Inflammatory macrophage treated with lipopolysaccharide for 1 hour (primary cell): ENCODE data around the gene SRGAP2C.
"Not testable (repeated sequence)": the region's sequence is repeated elsewhere in the genome, so short reads cannot be mapped to it uniquely, and the experiment has no call there.

Source experiments
- DNase-seq, 2 donors: peaks; one replicate each; pipeline ENCODE4 v3.0.0-alpha.2; 2020 to 2022

Gene SRGAP2C

DNA sequence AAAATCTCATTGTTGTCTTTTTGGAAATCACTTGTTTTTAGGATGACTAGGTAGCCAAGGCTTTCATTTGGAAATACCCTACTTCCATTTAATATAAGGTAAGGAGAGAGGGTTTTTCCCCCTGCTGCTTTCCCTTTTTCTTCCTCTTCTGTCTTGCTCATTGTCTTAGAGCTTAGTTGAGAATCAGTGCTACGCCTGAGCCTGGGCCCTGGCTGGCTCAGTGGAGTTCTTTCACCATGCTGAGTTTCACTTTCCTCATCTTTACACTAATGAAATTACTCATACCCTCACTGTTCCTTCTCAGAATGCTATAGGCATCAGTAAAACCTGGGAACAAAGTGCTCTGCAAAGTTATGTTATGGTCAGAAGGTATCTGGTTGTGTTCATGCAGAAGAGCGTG, 154.8 kb downstream of the SRGAP2C start:
- DNase-seq: not testable (repeated sequence)

DNA sequence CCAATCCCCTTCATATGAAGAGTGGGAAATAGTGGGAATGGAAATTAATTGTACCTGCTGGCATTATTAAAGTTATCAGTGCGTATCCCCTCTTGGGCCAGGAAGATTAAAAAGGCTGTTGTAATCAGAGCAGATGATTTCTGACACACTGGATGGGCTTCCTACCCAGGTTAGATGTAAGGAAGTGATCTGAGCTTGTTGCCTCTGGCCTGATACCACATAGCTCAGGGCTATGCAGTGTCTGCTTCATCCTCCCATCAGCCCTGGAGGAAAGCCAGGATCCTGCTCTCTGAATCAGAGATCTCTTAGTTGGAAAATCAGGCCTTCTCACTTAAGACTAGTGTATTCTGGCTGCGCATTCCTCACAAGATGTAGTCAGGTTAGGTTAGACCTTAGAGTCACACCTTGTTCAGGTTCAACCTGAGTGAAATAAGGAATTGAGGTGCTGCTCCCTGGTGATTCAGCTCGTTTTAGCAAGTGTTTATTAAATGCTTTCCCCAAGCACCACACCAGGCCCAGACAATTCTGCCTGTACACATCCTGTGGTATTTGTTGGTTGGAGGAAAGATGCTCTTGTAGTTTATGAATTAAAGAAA, 158.6 kb downstream of the SRGAP2C start:
- not testable (repeated sequence) for DNase-seq

DNA sequence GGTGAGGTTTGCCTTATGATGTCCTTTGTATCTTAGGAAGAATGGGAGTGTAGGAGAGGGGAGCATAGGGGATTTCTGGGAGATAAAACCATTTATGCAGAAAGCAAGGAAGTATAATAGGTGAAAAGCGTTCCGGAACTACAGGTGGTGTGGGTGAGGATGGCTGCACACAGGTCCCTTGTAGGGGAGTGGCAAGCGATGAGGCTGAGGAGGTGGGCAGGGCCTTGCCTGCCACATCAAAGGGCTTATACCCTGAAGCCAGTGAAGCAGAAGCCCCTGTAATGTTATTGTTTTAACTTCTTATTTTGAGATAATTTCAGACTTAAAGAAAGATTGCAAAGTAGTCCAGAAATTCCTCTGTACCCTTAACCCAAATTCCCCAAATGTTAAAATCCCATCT, 159.6 kb downstream of the SRGAP2C start:
- DNase-seq: not testable (repeated sequence)

DNA sequence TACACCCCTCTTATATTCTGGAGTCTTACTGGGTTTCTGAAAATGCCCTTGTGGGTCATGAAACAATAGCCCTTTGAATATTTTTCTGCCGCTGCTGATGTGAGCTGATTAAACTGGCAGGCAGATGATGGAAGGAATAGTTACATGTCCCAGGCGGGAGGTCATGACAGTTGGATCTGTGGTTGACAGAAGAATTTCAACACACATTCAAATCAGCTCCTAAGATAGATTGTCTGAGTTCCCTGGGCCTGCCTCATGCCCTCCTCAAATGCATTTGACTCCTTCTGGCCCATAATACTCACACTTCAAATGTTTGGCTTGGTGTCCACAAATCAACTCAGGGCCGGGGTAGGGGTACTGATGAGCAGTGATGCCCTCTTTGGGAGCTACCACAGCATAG, 161.9 kb downstream of the SRGAP2C start:
- not testable (repeated sequence) for DNase-seq

DNA sequence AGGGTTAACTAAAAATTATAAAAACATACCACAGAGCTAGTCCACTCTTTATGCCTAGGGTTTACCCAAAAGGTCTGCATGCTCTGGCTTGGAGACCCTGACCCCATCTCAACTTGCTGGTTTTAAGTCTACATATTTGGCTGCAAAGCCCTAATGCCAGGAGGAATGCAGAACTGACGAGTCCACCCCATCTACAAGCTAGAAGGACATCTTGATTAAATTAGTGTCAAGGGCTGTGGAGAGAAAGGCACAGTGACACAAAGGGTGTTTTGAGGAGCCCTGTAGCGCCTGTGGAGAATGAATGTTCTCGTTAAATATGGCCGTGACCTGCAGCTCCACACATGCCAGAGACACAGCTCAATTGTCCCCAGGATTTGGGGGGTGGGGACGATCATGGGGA, 162.7 kb downstream of the SRGAP2C start:
- DNase-seq: not testable (repeated sequence)

DNA sequence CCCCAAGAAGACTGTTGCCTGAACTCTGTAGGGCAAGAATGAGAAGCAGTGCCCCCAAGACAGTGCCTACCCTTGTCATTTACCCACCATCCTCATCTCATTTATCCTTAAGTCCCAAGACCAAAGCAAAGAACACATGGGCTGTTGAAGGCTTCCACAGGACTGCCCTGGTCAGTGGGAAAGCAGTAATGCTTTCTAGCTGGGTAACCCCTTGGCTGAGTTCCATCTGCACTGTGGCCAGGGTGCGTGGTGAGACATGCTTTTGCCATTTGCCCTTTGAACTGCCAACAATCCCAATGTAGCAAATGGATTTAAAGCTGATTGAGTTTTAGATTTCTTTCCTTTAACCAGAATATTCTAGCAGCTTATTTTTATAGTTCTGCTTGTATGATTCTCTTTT, 163.3 kb downstream of the SRGAP2C start:
- not testable (repeated sequence) for DNase-seq

DNA sequence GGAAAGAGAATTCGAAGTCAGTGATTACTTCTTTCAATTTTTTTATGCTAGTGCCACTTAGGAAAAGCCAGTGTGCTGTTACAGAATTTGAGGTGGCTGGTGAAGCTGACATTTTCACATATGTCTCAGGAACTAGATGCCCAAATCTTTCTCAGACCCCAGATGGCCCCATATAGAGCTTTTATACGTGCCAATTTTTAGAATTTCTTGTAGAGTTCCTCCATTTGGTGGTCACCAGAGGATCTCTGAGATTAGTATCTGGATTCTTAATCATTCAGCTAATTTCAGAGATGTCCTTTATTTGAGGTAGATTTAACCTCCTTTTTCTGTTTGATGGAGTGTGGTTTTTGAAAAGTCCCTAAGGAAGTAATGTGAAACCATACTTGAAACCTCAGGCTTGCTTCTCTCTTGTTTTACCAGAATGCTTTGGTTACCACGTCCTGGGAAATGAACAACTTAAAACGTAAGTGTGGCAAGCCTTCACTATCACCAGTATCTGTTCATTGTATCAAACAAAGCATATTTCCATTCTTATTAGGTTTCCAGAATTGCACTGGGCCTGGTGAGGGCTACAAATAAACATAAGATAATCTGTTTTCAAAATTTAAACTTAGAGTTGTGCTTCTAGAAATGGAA, 164.7 kb downstream of the SRGAP2C start:
- not testable (repeated sequence) for DNase-seq

DNA sequence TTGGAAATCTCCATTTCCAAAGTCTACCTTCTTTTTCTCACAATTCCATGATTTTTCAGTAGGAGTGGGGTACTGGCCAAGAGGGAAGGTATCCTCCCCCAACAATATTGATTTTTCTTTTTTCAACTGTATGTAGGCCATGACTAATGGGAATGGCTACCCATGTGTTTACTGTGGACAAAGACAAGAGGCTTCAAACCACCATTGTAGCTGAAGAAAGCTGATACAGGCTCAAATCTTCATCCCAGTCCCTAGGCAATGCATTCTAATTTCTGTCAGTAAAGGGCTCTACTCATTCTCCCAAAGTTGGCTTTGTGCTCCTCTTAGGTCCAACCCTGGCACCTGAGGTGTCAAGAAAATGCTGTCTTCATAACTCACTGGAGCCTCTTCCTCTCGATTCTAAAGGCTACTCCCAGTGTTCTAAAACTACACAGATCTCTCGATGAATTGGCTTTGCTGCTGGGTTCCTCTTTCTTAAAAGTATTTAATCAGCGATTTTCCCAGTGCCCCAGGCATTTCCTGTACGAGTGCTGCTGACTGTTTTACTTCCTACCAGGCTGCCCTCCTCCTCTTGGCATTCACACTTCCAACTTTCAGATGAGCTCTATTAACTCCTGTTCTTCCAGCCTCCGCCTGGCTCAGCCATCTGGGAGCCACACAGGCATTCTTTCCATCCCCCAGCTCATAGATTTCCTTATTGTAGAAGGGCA, 171.1 kb downstream of the SRGAP2C start:
- DNase-seq: not testable (repeated sequence)

DNA sequence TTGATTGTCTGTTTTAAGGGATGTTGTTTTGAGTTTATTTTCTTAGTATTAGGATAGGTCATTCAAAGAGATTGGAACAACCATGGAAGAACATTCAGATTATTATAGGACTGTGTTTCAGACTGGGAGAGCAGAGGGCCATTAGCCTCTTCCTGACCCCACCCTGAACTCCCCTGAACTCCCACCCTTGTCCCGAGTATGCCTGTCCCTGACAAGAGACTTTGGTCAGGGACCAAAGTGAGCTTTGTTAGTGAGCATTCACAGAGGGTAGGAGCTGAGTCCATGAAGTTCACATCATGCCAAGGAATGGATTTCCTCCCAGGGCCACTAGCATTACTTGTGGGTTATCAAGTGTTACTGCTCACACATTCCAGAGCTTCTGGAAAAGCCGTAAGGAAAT, 172.0 kb downstream of the SRGAP2C start:
- DNase-seq: not testable (repeated sequence)

DNA sequence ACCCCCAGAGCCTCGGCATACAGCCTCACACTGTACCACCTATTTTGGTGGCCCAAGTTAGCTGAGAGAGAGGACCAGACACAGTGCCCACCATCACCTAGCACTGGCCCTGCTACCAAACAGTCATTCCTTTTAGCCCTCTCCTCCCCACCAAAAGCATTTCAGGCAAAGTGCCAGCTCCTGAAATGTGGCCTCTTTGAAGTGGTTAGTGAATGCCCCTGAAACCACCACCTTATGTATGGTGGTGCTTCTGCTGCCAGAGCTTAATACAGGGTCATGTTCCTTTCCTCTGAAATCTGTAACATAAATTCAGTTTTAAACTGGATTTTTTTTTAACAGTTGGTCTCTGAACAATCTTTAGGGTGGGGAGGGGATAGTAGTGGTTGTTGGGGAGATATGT, 175.8 kb downstream of the SRGAP2C start:
- not testable (repeated sequence) for DNase-seq

DNA sequence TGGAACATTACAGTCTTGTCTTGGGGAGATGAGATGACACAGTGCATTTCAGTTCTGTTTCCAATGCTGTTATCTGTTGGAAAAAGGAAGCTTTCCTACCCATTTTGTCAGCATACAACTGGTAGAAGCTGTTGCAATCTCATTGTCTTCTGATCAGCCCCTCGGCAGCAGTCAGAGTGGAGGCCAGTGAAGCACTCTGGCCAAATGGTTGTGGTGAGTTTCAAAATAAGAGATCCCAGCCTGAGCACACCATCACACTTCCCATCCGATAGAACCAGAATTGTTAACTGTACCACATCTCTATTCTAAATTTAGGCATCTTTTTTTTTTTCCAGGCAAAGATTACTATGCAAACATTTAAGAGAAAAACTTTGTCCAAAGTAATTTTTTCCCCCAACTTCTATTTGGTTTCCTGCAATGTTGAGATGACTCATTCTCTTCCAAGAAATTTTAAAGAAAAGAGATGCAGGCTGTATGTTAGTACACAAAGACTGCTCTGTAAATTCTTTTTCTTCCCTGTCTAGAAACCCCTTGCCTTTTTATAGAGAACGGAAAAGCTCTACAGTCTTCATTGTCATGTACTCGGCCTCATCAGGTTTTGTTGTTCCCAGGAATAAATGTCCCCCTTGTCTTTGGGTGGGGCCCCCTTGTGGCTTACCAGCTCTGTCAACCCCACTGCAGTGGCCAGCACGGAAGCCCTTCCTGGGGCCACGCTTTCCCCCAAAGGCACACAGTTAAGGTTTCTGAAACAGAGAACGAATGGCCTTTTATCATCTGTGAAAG, 176.9 kb downstream of the SRGAP2C start:
- DNase-seq: not testable (repeated sequence)

DNA sequence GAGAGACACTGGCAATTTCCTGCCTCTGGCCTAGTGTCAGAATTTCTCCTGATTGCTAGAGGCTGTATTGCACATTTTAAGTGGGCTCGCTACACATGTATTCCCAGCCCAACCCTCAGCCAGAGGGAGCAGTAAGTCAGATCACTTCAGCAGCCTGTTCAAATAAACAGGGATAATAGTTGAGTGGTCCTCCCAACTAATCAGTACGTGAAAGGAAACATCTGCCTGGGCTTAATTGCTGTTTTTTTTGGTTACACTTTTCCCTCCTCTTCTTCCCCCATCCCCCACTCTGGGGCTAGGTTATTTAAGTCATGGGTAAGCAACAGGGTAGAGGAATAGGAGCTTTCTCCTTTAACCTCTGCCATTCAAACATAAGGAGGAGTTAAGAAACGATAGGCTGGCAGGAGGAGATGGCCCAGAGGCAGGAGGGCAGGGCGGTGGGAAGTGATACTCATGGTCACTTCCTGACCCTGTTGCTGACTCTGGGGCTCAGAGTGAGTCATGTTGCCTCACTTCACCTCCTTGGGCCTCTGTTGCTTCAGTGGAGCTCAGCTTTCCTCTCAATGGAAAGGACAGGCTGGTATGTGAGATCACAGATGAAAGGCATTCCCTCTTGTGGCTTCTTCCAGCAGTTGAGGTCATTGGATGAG, 177.6 kb downstream of the SRGAP2C start:
- not testable (repeated sequence) for DNase-seq

DNA sequence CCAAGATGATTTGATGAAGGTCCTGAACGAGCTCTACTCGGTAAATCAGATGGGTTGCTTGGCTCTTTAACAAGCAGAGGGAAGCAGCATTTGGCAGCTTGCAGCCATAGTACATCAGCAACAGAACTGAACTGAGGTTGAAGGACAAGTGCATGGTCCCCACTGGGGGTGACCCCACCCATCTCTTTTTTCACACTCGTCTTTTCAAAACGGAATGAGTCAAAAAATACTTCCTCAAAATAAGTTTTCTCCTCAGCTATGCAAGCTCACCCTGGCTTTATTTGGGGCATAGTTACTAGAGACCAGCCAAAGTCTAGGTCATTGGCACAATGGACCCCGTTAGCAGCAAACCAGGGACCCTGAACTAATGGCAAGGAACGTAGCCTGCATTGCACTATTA, 180.5 kb downstream of the SRGAP2C start:
- DNase-seq: not testable (repeated sequence)

DNA sequence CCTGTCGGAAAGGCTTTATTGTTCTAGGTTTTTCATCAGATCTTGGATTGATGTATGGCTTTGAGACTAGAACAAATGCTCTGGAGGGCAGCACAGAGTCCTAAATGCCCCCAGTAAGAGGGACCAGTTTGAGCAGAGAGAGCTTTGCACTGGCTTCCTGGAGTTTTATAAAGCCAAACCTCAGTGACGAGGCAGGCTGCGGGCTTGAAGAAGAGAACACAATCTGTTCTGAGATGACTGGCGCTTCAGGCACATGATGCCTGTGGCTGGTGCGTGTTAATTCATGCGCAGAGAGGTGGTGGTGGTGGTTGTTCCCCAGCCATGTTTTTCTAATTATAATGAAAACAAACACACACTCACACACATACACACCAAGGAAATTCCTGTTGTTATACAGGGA, 180.9 kb downstream of the SRGAP2C start:
- not testable (repeated sequence) for DNase-seq

DNA sequence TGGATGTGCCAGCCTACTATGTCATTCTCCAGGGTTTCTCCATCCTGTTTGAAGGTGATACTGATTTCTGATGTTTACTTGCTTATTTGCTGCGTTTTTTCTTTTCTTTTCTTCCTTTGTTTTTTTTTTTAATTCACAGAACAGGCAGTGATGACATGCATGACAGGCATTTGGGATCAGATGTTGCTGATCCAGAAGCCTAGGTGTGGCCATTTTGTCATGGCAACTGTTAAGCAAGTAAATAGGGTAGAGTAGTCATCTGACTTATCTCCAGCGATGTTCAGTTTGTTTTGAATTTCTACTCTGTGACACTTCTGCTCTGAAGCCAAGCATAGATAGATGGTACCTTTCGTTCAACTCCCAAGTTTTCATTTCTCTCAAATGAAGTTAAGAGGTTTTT, 181.4 kb downstream of the SRGAP2C start:
- not testable (repeated sequence) for DNase-seq

DNA sequence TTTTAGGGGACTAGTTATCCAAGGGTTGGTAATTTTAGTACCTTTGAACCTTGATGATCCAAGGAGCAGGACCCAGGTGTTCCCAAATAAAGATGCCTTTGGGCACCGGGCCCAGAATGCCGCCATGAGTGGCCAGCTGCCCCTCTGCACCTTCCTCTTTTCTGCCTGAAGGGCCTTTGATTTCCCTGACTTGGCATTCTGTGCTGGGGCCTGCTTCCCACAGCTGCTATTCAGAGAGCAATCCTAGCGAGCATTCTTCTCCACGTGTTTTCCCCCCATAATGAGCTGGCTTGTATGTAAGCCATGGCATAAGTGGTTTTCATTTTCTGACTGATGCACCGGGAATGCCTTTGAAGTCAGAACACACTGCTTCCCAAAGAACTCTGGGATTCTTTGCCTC, 184.1 kb downstream of the SRGAP2C start:
- not testable (repeated sequence) for DNase-seq

DNA sequence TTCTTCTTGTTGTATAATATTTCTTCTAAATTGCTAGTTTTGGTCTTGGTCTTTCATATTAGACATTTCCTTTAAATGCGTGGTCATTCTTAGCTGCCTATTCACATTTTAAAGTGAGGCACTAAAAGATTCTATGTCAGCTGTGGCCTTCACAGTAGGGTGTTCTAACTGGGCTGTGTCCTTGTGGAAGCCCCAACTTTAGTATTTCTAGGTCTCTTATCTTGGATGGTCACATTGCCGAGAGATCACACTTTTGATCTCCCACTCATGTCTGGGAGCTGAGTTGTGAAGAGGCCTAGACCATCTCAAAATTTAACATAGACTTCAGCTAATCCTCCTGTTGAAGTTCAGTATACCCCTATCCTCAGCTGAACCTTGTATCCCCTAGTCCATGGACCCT, 185.2 kb downstream of the SRGAP2C start:
- DNase-seq: not testable (repeated sequence)

DNA sequence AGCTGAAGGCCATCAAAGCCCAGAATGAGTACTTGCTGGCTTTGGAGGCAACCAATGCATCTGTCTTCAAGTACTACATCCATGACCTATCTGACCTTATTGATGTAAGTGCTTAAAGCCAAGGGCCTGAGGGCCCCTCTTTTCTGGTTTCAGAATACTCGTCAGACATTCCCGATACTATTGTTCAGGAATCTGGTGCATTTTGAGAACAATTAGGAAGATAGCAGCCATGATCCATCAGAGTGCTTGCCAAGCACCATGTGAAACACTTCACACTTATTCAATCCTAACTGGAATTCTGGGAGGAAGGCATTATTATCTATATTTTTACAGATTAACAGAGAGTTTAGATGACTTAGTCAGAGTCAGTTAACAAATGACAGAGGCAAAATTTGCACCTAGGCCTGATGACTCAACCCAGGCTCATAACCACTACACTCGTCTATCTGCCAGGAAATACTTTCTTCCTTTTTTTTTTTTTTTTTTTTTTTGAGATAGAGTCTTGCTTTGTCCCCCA, 190.1 kb downstream of the SRGAP2C start:
- DNase-seq: not testable (repeated sequence)

DNA sequence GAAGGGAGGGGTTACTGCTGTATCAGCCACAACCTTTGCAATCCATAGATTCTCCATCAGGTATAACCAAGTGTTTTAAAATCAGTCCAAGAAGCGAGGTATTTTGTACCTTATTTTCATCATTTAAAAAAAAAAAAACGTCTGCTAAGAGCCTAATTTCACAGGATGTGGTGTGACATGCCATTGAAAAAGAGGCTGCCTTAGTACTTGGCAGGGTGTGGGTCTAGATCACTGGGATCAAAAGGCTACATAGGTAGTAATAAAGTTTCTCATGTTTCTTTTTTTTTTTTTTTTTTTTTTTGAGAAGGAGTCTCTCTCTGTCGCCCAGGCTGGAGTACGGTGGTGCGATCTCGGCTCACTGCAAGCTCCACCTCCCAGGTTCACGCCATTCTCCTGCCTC, 192.2 kb downstream of the SRGAP2C start:
- DNase-seq: not testable (repeated sequence)

DNA sequence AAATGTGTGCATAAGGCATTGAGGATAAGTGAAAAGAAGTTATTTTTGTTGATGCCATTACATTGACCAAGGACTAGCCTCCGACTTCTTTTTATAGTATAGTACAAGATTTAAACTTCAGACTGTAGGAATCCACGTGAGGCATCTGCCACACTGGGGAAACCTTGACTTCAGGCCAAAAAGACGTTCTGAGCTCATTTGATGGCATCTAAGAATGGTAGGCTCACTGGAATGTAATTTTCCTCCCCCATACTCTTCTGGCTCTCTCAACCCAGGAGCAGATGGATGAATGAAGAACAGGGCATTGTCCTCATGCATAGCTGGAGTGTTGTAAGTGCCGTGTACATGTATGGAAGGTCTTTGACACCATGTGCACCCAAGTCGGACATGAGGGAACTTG, 194.0 kb downstream of the SRGAP2C start:
- DNase-seq: not testable (repeated sequence)

DNA sequence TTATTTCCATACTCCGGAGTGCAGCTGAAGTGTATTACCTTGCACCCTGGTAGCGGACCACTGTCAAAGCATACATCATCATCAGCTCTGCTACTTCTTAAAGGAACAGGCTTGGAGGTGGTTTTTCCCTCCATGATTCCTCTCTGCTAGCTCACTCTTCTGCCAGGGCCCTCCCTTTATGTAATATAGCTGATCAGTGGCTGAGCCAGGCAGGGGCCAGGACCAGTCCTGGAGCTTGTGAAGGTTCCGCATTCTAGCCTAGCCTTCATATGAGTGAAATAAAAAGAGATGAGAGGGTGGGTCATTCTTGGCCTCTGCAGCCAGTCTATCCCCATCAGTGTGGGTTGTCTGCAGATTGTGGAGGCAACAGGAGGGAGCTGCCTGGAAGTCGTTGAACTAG, 200.0 kb downstream of the SRGAP2C start:
- DNase-seq: not testable (repeated sequence)

DNA sequence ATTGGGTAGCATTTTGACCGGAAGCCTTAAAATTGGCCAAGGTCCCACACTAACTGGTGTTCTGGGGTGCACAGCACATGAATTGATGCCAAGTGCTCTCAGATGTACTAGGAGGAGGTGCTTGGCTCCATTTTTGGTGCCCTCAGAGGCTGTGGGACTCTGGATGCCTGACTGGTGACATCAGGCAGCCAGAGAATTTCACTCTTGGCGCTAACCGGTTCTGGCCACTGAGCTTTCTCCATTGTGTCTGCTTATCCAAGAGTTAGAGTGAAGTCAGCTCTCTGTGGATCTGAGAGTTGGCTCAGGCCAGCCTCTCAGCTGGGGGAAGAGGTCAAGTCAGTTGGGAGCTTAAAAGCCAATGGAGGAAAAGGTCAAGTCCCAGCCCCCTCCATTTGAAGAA, 200.4 kb downstream of the SRGAP2C start:
- not testable (repeated sequence) for DNase-seq
